ENCODE results near the gene PANK1. TPM values are rescaled to one million over a fixed set of nuclear protein-coding genes. Genes with fewer than 3 reads are reported as not detected.
"Not testable (repeated sequence)": the region's sequence is repeated elsewhere in the genome, so short reads cannot be mapped to it uniquely, and the experiment has no call there.

PANK1 gene
- total RNA-seq, 1 experiment from 2014 or later: 24.0 TPM

DNA sequence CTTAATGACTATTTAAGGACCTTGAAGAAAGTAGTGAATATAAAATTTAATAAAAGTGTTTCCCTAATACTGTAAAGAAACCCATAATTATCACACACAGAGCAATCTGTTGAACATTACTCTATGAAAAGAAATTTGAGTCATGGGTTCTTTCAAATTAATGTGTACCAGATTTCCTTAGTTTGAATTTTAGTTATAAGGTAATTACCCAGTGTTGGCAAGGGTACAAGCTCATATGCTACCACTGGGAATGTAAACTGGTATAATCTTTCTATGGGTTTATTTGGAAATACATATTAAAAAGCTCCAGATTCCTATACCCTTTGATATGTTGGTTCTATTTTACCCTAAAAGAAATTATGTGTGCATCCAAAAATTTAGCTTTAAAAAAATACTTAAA lies 22.9 kb downstream of the PANK1 start:
- no TSS peak for BruUV-seq (replicated peaks)
- peaks cover 17% of the 10 kb centered on the region for H3K9me3 ChIP-seq
- no peak for DNase-seq
- no peaks in the 10 kb centered on the region for H3K4me1 Mint-ChIP-seq (ENCODE audit: low read depth, unreplicated experiment)
- no peaks in the 10 kb centered on the region for H3K27me3 Mint-ChIP-seq (ENCODE audit: insufficient read depth, unreplicated experiment)
- H3K4me3 Mint-ChIP-seq (ENCODE audit: unreplicated experiment): no peak overlapping the region
- no peak overlapping the region for H3K4me3 ChIP-seq (ENCODE audit: low read depth, low read length)
- H3K27ac Mint-ChIP-seq (ENCODE audit: unreplicated experiment): no peak overlapping the region
- no peaks in the 10 kb centered on the region; the same call in 1 of the 2 replicates for H3K27me3 ChIP-seq (replicated peaks; ENCODE audit: control insufficient read depth, insufficient read depth, low read length)
- TF ChIP-seq, protein P1, sequence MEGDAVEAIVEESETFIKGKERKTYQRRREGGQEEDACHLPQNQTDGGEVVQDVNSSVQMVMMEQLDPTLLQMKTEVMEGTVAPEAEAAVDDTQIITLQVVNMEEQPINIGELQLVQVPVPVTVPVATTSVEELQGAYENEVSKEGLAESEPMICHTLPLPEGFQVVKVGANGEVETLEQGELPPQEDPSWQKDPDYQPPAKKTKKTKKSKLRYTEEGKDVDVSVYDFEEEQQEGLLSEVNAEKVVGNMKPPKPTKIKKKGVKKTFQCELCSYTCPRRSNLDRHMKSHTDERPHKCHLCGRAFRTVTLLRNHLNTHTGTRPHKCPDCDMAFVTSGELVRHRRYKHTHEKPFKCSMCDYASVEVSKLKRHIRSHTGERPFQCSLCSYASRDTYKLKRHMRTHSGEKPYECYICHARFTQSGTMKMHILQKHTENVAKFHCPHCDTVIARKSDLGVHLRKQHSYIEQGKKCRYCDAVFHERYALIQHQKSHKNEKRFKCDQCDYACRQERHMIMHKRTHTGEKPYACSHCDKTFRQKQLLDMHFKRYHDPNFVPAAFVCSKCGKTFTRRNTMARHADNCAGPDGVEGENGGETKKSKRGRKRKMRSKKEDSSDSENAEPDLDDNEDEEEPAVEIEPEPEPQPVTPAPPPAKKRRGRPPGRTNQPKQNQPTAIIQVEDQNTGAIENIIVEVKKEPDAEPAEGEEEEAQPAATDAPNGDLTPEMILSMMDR (IDR thresholded peaks at IDR 0.05; ENCODE audit: insufficient read depth in 1 of 2, low read depth in 1 of 2, low read length in 1 of 2, severe bottlenecking in 1 of 2, unreplicated experiment in 1 of 2): no peak
- ChIA-PET POLR2A (no interaction called here), CTCF (no interaction called here)
- no peaks in the 10 kb centered on the region for H3K36me3 ChIP-seq (ENCODE audit: control insufficient read depth, insufficient read depth, low read length)
- no peaks in the 10 kb centered on the region for H3K4me1 ChIP-seq
- intact Hi-C loops (cut with micrococcal nuclease; ENCODE audit: unreplicated experiment): no loop called here
- peaks cover 8% of the 10 kb centered on the region for H3K9me3 Mint-ChIP-seq (ENCODE audit: unreplicated experiment)
- peaks cover 28% of the 10 kb centered on the region for H3K36me3 Mint-ChIP-seq (ENCODE audit: insufficient read depth, unreplicated experiment)

DNA sequence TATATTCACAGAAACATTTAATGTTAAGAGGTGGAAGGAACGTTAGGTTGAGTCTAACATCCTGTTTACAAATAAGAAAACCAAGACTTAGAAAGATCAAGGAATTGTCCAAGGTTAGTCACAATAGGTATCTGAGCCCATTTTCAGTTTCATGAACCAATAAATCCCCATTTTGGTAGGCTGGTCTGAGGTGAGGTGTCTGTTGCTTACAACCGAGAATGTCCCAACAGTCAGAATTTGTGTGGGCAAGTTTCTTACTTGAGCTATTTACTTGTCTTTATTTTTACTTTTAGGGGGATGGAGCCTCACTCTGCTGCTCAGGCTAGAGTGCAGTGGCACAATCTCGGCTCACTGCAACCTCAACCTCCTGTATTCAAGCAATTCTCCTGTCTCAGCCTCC lies 23.6 kb downstream of the PANK1 start:
- POLR2A ChIA-PET: no interaction called here
- no peak for DNase-seq
- intact Hi-C loops (cut with micrococcal nuclease; ENCODE audit: unreplicated experiment): no loop called here
- Histone ChIP-seq H3K9me3 (peaks cover 17% of the 10 kb centered on the region), H3K27me3 (replicated peaks; ENCODE audit: control insufficient read depth, insufficient read depth, low read length) (no peaks in the 10 kb centered on the region; the same call in 1 of the 2 replicates), H3K36me3 (ENCODE audit: control insufficient read depth, insufficient read depth, low read length) (no peaks in the 10 kb centered on the region), H3K4me3 (ENCODE audit: low read depth, low read length) (no peak overlapping the region), H3K4me1 (no peaks in the 10 kb centered on the region)
- Mint-ChIP-seq H3K4me1 (ENCODE audit: low read depth, unreplicated experiment) (no peaks in the 10 kb centered on the region), H3K9me3 (ENCODE audit: unreplicated experiment) (peaks cover 8% of the 10 kb centered on the region), H3K27me3 (ENCODE audit: insufficient read depth, unreplicated experiment) (no peaks in the 10 kb centered on the region), H3K27ac (ENCODE audit: unreplicated experiment) (no peak overlapping the region), H3K4me3 (ENCODE audit: unreplicated experiment) (no peak overlapping the region), H3K36me3 (ENCODE audit: insufficient read depth, unreplicated experiment) (peaks cover 27% of the 10 kb centered on the region)
- TF ChIP-seq, protein P1 (IDR thresholded peaks at IDR 0.05; ENCODE audit: insufficient read depth in 1 of 2, low read depth in 1 of 2, low read length in 1 of 2, severe bottlenecking in 1 of 2, unreplicated experiment in 1 of 2): no peak
- no TSS peak for BruUV-seq (replicated peaks)
- CTCF ChIA-PET: no interaction called here

DNA sequence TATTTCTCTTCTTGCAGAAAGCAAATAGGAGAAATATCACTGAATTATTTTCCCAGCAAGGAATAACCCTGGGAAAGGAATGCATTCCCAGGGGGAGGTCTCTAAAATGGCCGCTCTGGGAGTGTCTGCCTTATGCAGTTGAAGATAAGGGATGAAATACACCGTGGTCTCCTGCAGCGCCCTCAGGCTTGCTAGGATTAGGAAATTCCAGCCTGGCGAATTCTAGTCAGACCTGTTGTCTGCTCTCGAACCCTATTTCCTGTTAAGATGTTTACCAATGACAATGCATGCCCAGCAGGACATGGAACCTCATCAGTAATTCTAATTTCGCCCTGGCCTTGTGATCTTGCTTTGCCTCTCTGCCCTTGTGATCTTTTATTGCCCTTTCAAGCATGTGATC lies 24.7 kb downstream of the PANK1 start:
- H3K27me3 ChIP-seq (replicated peaks; ENCODE audit: control insufficient read depth, insufficient read depth, low read length); H3K4me3 ChIP-seq (ENCODE audit: low read depth, low read length); H3K9me3 Mint-ChIP-seq (ENCODE audit: unreplicated experiment); H3K36me3 ChIP-seq (ENCODE audit: control insufficient read depth, insufficient read depth, low read length); POLR2A ChIA-PET; H3K4me1 Mint-ChIP-seq (ENCODE audit: low read depth, unreplicated experiment); H3K27ac Mint-ChIP-seq (ENCODE audit: unreplicated experiment); intact Hi-C loops (cut with micrococcal nuclease; ENCODE audit: unreplicated experiment); BruUV-seq (replicated peaks); H3K4me1 ChIP-seq; H3K27me3 Mint-ChIP-seq (ENCODE audit: insufficient read depth, unreplicated experiment); CTCF ChIA-PET; H3K4me3 Mint-ChIP-seq (ENCODE audit: unreplicated experiment): not testable (repeated sequence)
- H3K36me3 Mint-ChIP-seq (ENCODE audit: insufficient read depth, unreplicated experiment): peaks cover 18% of the 10 kb centered on the region
- DNase-seq: peak in 1 of 2 experiments; percentile 21
- peaks cover 17% of the 10 kb centered on the region for H3K9me3 ChIP-seq

DNA sequence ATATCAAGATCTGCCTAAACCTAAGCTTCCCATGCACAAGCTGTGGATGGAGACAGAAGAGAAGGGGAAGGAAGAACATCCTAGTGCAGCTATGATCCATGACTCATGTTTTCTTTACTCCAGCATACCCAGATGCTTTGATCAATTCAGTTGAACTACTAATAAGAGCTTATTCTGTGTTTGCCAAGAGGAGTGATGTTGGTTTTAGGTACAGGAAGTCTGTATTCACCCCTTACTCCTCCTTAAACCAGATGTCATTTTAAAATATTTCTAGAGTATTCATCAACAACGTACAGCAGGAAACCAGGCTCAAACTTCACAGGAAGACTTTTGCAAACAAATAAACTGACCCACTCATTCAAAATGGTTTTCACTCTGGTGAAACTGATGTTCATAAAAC lies 29.2 kb downstream of the PANK1 start:
- H3K36me3 ChIP-seq (ENCODE audit: control insufficient read depth, insufficient read depth, low read length): no peaks in the 10 kb centered on the region
- ChIA-PET CTCF (no interaction called here), POLR2A (interaction anchor here (1.1 kb wide), 1 partner anchor 28 kb away, joined by 3 read pairs; no protein-coding TSS in a partner anchor)
- H3K27me3 ChIP-seq (replicated peaks; ENCODE audit: control insufficient read depth, insufficient read depth, low read length): no peaks in the 10 kb centered on the region; the same call in 1 of the 2 replicates
- H3K36me3 Mint-ChIP-seq (ENCODE audit: insufficient read depth, unreplicated experiment): peaks cover 6% of the 10 kb centered on the region
- DNase-seq: no peak
- H3K27ac Mint-ChIP-seq (ENCODE audit: unreplicated experiment): no peak overlapping the region
- no peaks in the 10 kb centered on the region for H3K27me3 Mint-ChIP-seq (ENCODE audit: insufficient read depth, unreplicated experiment)
- intact Hi-C loops (cut with micrococcal nuclease; ENCODE audit: unreplicated experiment): no loop called here
- no peaks in the 10 kb centered on the region for H3K4me1 Mint-ChIP-seq (ENCODE audit: low read depth, unreplicated experiment)
- H3K9me3 ChIP-seq: peaks cover 10% of the 10 kb centered on the region
- peaks cover 6% of the 10 kb centered on the region; the same call in 1 of the 2 replicates for H3K4me1 ChIP-seq
- peaks cover 7% of the 10 kb centered on the region for H3K9me3 Mint-ChIP-seq (ENCODE audit: unreplicated experiment)
- no peak overlapping the region for H3K4me3 ChIP-seq (ENCODE audit: low read depth, low read length)
- BruUV-seq (replicated peaks): no TSS peak
- TF ChIP-seq, protein P1 (IDR thresholded peaks at IDR 0.05; ENCODE audit: insufficient read depth in 1 of 2, low read depth in 1 of 2, low read length in 1 of 2, severe bottlenecking in 1 of 2, unreplicated experiment in 1 of 2): no peak
- H3K4me3 Mint-ChIP-seq (ENCODE audit: unreplicated experiment): no peak overlapping the region

All from Caco-2 (cell line).